ENCODE results near the gene ADSS1.

ADSS1 gene

GRCh38 chr14:104778694-104779331, 54.8 kb downstream of the ADSS1 start:
- Histone ChIP-seq H3K9me3 (no peaks in the 10 kb centered on the region), H3K4me3 (ENCODE audit: low read depth in 1 of 2, low read length in 1 of 2) (no peak overlapping the region), H3K36me3 (peaks cover 86% of the 10 kb centered on the region), H3K27ac (no peak overlapping the region), H3K4me1 (ENCODE audit: control insufficient read depth in 1 of 2, insufficient read depth in 1 of 2, low read depth in 1 of 2, low read length in 1 of 2) (no peaks in the 10 kb centered on the region), H3K27me3 (no peaks in the 10 kb centered on the region)
- TF ChIP-seq CTCF (IDR thresholded peaks at IDR 0.05) = no peak

GRCh38 chr14:104779776-104780512, 55.9 kb downstream of the ADSS1 start:
- no peaks in the 10 kb centered on the region for H3K27me3 ChIP-seq
- H3K36me3 ChIP-seq = peaks cover 78% of the 10 kb centered on the region
- H3K27ac ChIP-seq = no peak overlapping the region
- no peaks in the 10 kb centered on the region for H3K4me1 ChIP-seq (ENCODE audit: control insufficient read depth in 1 of 2, insufficient read depth in 1 of 2, low read depth in 1 of 2, low read length in 1 of 2)
- no peak overlapping the region for H3K4me3 ChIP-seq (ENCODE audit: low read depth in 1 of 2, low read length in 1 of 2)
- no peak for TF ChIP-seq CTCF (IDR thresholded peaks at IDR 0.05)
- H3K9me3 ChIP-seq = no peaks in the 10 kb centered on the region

GRCh38 chr14:104780513-104781030, 56.5 kb downstream of the ADSS1 start:
- Histone ChIP-seq H3K36me3 (peaks cover 76% of the 10 kb centered on the region), H3K4me1 (ENCODE audit: control insufficient read depth in 1 of 2, insufficient read depth in 1 of 2, low read depth in 1 of 2, low read length in 1 of 2) (no peaks in the 10 kb centered on the region)

GRCh38 chr14:104781271-104782077, 57.4 kb downstream of the ADSS1 start:
- no peak overlapping the region for H3K27ac ChIP-seq
- no peaks in the 10 kb centered on the region for H3K27me3 ChIP-seq
- H3K9me3 ChIP-seq = no peaks in the 10 kb centered on the region
- no peak for TF ChIP-seq CTCF (IDR thresholded peaks at IDR 0.05)
- peaks cover 3 to 7% of the 10 kb centered on the region in 2 experiments for H3K4me1 ChIP-seq (ENCODE audit: control insufficient read depth in 1 of 2, insufficient read depth in 1 of 2, low read depth in 1 of 2, low read length in 1 of 2)
- H3K4me3 ChIP-seq (ENCODE audit: low read depth in 1 of 2, low read length in 1 of 2) = no peak overlapping the region
- H3K36me3 ChIP-seq = peaks cover 67% of the 10 kb centered on the region

More at GRCh38 chr14:104780513-104781030, 56.5 kb downstream of the ADSS1 start:
- Histone ChIP-seq H3K27me3 (no peaks in the 10 kb centered on the region), H3K4me3 (ENCODE audit: low read depth in 1 of 2, low read length in 1 of 2) (no peak overlapping the region), H3K27ac (no peak overlapping the region), H3K9me3 (no peaks in the 10 kb centered on the region)
- TF ChIP-seq CTCF (IDR thresholded peaks at IDR 0.05) = no peak

GRCh38 chr14:104782086-104782807, 58.2 kb downstream of the ADSS1 start:
- peaks cover 11 to 15% of the 10 kb centered on the region in 2 experiments for H3K4me1 ChIP-seq (ENCODE audit: control insufficient read depth in 1 of 2, insufficient read depth in 1 of 2, low read depth in 1 of 2, low read length in 1 of 2)
- no peak for TF ChIP-seq CTCF (IDR thresholded peaks at IDR 0.05)
- no peak overlapping the region for H3K4me3 ChIP-seq (ENCODE audit: low read depth in 1 of 2, low read length in 1 of 2)
- no peaks in the 10 kb centered on the region for H3K9me3 ChIP-seq
- peaks cover 60% of the 10 kb centered on the region for H3K36me3 ChIP-seq
- H3K27me3 ChIP-seq = no peaks in the 10 kb centered on the region
- H3K27ac ChIP-seq = no peak overlapping the region
